Glomerular endothelial cell (primary cell): ENCODE results near the gene HBD. TPM values are rescaled to one million over a fixed set of nuclear protein-coding genes. Genes with fewer than 3 reads are reported as not detected.
"Not testable (repeated sequence)": the region's sequence is repeated elsewhere in the genome, so short reads cannot be mapped to it uniquely, and the experiment has no call there.

Source experiments
- DNase-seq: peaks from one replicate; pipeline ENCODE4 v3.0.0-alpha.2; 2011; ENCODE audit warnings: low read depth, low spot score; ENCODE audit errors: extremely low read depth
- total RNA-seq: library from RNA; depleted of rRNA; stranded (reverse); fragments of >200 nt; gene quantifications from 2 replicates; pipeline ENCODE4 v1.2.3, GENCODE V29; 2015

HBD gene
- total RNA-seq, 1 donor from 2014 or later = not detected

- not testable (repeated sequence) for DNase-seq
These were observed 19.7 kb upstream of the HBD start for GRCh38 chr11:5254023-5254422.

GRCh38 chr11:5253440-5253839 is 19.2 kb upstream of the HBD start:
- DNase-seq = not testable (repeated sequence)

GRCh38 chr11:5252919-5253265 is 18.6 kb upstream of the HBD start:
- no peak for DNase-seq

GRCh38 chr11:5252192-5252918 is 18.1 kb upstream of the HBD start:
- DNase-seq = no peak

- DNase-seq = no peak
These were observed 17.5 kb upstream of the HBD start for GRCh38 chr11:5251746-5252145.

GRCh38 chr11:5250543-5251204 is 16.4 kb upstream of the HBD start:
- no peak for DNase-seq

GRCh38 chr11:5249807-5250396 is 15.6 kb upstream of the HBD start, which contains the start of gene HBG1:
Gene HBG1 (minus strand): TSS chr11:5249857. CDS start chr11:5249804, 53 bp downstream.
- DNase-seq = not testable (repeated sequence)

- DNase-seq = not testable (repeated sequence)
These were observed 14.2 kb upstream of the HBD start for GRCh38 chr11:5248498-5248897.

- DNase-seq = no peak
These were observed 13.3 kb upstream of the HBD start for GRCh38 chr11:5247472-5248192.

- DNase-seq = no peak
These were observed 12.6 kb upstream of the HBD start for GRCh38 chr11:5246772-5247471.

- no peak for DNase-seq
These were observed 10.9 kb upstream of the HBD start for GRCh38 chr11:5245155-5245554.

- no peak for DNase-seq
These were observed 9.5 kb upstream of the HBD start for GRCh38 chr11:5243816-5244180.

- DNase-seq = no peak
These were observed 8.9 kb upstream of the HBD start for GRCh38 chr11:5242933-5243815.

GRCh38 chr11:5242208-5242607 is 7.9 kb upstream of the HBD start:
- DNase-seq = no peak

GRCh38 chr11:5241458-5241857 is 7.2 kb upstream of the HBD start:
- no peak for DNase-seq

- DNase-seq = no peak
These were observed 6.2 kb upstream of the HBD start for GRCh38 chr11:5240458-5240857.

- DNase-seq = no peak
These were observed 5.8 kb upstream of the HBD start for GRCh38 chr11:5240056-5240455.

GRCh38 chr11:5239046-5239445 is 4.8 kb upstream of the HBD start:
- DNase-seq = no peak

- DNase-seq = no peak
These were observed 4.2 kb upstream of the HBD start for GRCh38 chr11:5238486-5238885.

- DNase-seq = no peak
These were observed 3.1 kb upstream of the HBD start for GRCh38 chr11:5237420-5237819.
